GM21381 (cell line): ENCODE data around the gene CEP55.
"Not testable (repeated sequence)": the region's sequence is repeated elsewhere in the genome, so short reads cannot be mapped to it uniquely, and the experiment has no call there.

ENCODE experiments used
- ATAC-seq: cut with Tn5 transposase; IDR thresholded peaks from one replicate; pipeline ENCODE4 v1.9.1; 2021; ENCODE audit warnings: mild to moderate bottlenecking, moderate library complexity; ENCODE audit not compliant: unreplicated experiment

CEP55 gene

DNA sequence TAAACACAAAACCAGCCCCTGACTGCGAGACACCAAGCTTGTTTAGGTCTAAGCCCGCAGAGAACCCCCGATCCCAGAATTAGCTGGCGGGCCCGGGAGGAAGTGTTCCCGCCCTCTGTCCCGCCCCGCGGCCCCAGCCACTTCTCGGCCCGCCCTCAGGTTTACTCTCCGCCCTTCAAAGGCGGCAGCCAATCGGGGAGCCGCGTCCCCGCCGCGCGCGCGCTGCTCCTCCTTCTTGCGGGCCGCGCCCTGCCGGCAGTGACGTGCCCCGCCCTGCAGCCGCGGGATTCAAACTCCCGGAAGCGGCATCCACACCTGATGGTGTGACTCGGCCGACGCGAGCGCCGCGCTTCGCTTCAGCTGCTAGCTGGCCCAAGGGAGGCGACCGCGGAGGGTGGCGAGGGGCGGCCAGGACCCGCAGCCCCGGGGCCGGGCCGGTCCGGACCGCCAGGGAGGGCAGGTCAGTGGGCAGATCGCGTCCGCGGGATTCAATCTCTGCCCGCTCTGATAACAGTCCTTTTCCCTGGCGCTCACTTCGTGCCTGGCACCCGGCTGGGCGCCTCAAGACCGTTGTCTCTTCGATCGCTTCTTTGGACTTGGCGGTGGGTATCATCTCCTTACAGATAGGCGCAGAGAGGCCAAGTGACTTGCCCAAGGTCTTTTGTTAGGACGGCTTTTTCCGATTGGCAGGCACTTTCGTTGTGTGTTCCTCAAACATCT is at the start of gene CEP55:
Gene CEP55 (plus strand): TSS at position 291 of the 720 bp plus-strand sequence. CDS start 3,440 bp downstream, outside the sequence.
- ATAC-seq: peak; percentile 99

DNA sequence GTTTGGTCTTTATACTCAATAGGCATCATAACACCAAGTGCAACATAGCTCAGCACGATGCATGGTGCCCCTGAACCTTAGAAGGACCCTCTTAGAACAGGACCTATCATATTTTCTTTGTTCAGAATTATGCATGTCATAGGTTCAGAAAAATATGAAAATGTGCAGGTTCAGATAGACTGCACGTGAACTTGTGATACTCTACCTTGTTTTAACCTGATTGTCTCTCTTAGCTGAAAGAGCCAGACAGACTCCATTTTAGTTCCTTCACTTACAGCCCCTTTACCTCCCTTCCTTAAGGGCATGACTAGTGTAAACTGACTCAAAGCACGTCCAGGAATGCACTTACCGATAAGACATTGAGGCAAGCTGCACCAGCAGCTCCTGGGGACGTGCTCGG is 49.4 kb upstream of the CEP55 start:
- ATAC-seq: no peak

DNA sequence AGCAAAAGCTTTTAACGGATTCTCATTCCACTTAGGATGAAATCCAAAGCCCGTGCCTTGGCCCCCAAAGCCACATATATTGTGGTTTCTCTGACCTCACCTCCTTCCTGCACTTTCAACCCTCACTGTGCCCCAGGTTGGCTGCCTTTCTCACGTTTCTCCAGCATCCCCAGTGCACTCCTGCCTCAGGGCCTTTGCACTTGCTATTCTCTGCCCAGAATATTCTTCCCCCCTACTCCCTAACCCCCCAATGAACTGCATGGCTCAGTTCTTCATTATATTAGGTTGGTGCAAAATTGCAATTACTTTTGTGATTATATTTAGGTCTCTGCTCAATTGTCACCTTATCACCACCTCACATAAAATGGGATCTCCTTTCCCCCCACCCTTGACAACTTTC is 48.4 kb upstream of the CEP55 start:
- ATAC-seq: no peak

DNA sequence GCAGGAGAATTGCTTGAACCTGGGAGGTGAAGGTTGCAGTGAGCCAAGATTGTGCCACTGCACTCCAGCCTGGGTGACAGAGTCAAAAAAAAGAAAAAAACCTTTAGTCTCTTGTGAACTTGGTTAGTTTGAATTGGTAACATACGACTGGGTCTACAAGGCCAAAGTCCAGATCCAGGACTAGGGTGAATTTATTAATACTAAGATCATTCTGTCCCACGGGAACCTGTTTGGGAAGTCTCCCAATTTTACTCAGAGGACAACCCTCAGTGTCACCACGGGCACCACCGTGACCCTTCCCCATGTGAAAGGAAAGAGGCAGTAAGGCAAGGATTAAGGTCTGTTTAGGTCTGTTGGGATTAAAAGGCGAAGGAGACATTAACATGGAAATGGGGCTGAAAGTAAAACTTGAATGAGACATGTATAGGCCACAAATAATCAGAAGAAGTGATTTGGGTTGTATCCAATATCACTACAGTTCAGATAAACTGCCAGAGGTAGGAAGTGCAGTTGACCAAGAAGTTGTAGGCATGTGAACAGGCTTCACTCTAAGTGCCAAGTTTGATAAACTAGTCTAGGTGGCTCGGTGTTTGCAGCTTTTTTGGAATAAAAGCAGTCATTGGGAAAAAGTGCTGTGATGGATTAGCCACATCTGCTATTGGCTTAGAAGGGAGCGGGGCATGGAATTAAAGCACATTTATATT is 45.0 kb upstream of the CEP55 start:
- no peak for ATAC-seq

DNA sequence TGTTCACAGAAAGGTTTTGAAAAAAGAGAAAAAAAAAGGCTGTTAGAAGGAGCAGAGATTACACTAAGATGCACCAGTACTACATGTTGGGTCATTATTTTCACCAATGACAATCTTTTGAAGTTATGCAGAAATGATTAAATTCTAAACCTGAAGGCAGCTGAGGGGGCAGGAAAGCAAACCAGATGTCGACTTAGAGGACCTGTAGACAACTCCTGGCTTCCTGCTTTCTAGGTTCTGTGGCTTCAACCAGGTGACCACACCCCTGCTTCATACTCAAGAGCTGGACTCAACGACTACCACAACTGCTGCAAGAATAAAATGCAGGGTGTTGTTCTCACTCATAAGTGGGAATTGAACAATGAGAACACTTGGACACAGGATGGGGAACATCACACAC is 44.3 kb upstream of the CEP55 start:
- no peak for ATAC-seq

DNA sequence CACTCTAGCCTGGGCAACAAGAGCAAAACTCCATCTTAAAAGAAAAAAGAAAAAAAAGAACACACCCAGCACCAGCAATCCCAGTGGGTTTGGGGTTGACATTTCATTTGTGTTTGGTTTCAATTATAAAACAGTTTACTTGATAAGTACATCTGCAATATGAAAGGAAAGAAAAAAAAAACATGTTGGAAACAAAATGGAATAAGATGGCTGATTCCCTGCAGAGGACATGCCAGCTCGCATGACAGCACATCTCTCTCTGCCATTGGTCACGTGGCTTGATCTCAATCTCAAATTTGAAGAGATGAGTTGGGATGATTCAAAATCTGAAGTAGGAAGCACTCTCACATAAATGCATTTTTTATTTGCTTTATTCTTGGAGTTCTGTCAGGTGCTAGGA is 42.3 kb upstream of the CEP55 start:
- ATAC-seq: no peak

DNA sequence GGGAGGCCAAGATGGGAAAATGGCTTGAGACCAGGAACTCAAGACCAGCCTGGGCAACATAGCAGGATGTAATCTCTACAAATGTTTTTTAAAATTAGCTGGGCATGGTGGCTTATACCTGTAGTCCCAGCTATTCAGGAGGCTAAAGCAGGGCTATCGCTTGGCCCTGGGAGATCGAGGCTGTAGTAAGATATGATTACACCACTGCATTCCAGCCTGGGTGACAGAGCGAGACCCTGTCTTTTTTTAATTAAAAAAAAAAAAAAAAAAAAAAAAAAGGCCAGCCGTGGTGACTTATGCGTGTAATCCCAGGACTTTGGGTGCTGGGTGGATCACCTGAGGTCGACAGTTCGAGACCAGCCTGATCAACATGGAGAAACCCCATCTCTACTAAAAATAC is 41.7 kb upstream of the CEP55 start:
- ATAC-seq: no peak

DNA sequence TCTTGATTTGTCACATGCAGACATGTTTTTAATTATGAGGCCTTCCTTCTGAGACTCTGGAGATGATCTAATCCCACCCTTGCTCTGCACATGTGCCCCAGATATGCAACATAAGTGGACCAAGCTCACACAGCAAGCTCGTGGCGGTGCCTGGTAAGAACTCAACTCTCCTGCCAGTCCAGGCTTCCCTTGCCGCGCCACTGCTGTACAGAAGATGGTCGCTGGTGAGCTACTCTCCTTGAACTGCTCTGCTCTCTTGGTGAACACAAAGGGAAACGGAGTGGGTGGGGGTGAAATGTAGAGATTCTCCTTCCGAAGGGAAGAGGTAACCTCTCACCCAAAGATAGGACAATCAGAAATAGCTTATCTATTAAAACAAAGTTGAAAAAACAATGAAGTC is 39.9 kb upstream of the CEP55 start:
- ATAC-seq: no peak

DNA sequence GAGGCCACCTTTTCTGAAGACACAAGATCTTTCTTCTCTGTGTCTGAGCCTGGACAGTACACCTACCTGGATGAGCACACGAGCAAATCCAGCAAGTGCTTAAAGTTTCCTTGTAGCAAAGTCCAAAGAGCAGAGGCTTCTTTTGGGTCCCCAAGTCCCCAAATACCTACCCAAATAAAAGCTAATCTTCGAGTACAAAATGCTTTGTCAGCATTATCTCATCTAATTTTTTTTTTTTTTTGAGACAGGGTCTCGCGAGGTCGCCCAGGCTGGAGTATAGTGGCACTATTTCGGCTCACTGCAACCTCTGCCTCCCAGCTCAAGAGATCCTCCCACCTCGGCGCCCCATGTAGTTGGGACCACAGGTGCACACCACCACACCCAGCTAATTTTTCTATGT is 38.9 kb upstream of the CEP55 start:
- ATAC-seq: no peak

DNA sequence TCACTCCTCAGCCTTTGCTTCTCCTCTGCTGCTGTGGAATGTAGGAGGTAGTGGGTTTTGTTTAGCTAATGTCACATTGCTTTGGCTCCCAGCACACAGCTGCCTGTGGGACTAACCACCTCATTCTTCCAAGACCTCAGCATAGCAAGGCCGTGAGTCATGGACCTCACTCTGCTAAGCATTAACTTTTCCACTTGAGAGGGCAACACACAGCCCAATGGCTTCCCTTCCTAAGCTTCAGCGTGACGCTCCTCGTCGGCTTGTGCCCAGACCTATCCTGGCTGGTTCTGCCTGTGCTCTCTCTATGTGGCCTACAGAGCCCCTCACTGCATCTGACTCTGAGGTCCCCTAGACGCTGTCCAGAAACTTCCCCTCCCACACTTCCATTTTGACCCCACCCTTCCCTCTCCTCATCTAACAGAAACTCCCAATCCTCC is 37.6 kb upstream of the CEP55 start:
- no peak for ATAC-seq

DNA sequence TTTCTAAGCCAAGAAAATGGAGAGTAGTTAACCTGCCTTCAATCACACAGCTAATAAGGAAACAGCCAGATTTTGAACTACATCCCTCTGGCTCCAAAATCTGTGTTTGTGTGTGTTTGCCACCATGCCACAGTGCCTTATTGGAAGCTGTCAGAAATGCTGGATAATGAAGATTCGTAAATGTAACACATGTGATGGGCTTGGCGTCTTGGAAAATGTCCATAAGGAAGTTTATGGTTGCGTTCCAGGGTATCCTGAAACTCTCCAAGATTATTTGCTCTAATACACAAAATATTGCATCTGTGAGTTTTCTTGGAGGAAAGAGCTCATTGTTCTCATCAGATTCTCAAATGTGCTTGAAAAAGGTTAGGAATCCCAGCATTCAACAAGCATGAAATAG is 36.9 kb upstream of the CEP55 start:
- no peak for ATAC-seq

DNA sequence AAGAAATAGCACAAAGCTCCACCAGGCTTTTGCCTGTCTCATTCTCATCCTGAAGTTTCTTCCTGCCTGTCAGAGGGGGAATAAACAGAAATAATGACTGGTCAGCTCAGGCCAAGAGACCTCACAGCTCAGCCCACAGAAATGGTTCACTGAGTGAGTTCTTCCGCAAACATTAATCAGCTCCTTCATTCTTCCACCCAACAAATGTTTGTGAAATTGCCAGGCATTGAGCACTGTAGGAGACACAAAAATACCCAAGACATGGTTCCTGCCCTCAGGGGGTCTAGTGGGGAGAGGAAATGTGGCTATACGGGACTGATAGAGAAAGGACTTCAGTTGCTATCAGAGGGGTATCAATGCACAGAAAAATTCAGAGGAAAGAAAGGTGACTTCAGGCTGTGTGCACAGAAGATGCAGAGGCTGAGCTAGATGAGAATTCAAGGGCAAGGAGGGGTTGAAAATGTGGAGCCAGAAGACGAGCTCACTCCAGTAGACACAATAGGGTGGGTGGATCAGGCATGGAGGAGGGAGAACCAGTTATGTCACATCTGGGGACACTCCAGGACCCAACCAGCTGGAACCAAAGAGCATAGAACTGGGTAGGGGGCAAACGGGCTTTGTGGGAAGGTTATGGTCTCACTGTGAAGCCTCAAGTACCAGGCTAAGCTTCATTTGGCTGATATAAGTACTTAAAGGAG is 35.2 kb upstream of the CEP55 start:
- no peak for ATAC-seq

DNA sequence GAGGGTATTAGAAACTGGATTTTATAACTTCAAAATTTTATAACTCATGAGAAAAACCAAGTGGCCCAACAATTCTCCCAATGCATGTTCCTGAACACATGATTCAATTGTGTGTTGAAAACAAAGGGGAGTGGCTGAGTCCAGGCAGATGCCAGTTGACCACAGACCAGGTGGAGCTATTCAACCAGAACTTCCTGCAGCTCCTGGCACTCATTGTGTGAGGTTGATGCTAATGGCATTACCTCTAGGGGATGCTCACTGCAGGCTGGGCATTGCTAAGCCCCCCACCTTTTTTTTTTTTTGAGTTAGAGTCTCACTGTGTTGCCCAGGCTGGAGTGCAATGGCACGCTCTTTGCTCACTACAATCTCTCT is 34.6 kb upstream of the CEP55 start:
- no peak for ATAC-seq

DNA sequence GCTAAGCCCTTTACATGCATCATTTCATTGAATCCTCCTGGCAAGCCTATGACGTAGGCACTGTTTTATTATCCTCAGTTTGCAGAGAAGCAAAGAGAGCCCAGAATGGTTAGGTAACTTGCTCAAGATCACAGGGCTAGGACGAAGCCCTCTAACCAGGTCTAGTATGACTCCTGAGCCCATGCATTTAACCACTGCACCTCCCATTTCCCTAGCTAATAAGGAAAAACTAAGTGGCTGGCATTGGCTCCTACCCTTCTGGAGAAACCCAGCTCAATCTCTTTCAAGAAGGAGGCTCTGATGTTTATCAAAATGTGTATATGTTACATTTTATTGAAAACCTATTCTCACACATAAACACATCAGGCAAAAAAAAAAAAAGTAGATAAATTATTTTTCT is 34.0 kb upstream of the CEP55 start:
- no peak for ATAC-seq

DNA sequence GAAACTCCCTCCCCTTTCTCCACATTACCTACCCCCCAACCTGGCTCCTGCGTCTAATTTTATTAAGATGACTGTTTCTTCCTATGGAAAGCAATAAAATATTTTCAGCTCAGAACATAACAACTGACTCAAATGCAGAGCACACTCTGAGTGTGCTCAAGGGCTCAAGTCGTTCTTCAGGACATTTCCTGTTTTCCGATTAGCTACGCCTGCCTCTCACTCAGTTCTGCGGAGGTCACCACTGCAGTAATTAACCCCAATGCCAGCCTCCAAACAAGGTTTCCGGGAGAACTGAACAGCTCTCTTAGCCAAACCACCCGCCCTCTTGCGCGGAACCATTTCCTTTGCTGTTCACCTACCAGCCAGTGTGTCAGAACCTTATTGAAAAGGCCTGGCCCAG is 33.5 kb upstream of the CEP55 start:
- ATAC-seq: no peak

DNA sequence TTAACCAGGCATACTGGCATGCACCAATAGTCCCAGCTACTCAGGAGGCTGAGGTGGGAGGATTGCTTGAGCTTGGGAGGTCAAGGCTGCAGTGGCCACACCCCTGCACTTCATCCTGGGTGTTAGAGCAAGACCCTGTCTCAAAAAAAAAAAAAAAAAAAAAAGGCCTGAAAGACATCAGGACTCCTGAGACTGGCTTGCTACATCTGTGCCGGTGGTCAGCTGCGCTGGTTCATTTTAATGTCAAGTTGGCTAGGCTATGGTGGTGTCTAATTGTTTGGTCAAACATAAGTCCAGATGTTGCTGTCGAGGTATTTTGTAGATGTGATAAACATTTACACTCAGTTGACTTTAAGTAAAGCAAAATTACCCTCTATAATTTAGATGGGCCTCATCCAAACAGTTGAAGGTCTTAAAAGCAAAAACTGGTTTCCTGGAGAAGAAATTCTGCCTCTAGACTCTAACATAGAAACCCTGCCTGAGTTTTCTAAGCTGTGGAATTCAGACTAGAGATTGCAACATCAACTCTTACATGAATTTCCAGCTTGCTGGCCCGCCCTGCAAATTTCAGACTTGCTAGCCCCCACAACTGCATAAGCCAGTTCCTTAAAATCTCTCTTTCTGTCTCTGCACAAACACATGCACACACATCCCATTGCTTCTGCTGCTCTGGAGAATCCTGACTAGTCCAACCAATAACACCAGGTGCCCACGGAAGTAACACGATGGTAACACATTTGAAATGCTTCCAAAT is 32.5 kb upstream of the CEP55 start:
- no peak for ATAC-seq

DNA sequence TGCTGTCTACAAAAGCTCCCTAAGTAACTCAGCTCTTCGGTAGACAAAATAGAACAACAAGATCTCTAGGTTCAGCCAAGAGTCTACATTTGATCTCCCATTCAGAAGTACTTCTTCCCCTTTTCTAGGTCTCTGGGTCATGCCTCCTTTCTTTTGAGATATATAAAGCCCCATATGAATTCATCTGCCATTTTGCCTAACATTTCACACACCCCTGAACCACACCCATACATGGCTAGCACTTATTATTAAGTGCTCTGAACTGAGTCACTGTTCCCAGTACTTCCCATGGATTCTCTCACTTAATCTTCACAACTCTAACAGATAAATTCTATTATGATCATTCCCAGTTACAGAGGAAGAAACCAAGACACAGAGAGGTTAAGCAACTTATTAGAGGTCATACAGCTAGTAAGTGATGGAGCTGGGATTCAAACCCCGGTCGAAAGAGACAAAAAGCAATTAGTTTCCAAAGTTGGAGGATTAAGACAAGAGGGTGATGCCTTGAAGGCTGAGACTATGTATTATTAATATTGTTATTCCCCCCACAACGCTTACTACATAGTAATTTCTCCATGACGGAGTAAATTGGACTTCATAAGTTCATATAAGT is 31.5 kb upstream of the CEP55 start:
- ATAC-seq: no peak

DNA sequence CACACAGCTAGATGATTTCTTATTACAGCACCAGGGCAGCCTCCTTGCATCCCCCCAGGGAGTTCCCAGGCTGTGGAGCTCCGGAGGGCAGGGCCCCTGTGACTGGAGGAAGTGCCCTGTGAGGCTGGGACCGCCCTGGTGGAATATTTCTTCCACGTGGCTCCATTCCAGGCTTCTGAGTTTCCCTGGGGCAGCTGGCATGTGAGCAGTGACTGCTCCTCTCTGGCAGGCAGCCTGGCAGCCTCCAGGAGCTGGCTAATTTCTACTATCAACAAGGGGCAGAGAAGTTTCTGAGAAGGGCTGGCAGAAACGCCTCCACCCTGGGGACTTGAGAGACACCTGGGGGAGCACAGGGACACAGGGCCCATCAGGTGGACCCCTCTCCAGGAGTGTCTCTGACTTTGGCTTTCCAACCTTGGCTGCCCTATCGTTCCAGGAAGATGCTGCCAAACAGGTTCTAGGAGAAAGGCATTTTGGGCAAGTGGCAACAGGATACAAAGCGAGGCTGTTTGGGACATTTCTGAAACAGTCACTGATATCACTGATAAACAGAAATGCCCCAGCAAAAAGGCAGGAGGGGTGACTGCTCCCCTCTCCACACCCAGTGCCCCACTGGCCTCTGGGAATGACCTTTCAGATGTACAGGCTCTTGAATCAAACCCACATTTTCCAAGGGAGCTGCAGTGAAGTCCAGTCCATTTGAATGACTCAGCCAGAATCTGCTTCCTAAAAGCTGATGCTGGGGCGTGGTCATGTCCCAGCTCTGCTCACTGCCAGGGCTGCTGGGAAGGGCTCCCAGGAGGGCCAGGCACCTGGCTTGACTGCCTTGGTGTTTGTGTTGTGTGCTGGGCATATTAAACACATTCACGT is 30.4 kb upstream of the CEP55 start:
- no peak for ATAC-seq

DNA sequence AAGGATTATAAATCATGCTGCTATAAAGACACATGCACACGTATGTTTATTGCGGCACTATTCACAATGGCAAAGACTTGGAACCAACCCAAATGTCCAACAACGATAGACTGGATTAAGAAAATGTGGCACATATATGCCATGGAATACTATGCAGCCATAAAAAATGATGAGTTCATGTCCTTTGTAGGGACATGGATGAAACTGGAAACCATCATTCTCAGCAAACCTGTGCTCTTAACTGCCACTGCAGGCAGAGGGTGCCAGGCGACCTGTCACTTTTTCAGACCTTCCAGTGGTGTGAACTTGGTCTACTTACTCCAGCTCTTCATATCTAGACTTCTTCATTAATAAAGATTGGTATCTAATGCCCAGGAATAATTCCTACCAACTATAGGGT is 28.8 kb upstream of the CEP55 start:
- ATAC-seq: not testable (repeated sequence)
